ENCODE data around the gene TP53TG3B. TPM values are rescaled to one million over a fixed set of nuclear protein-coding genes. Genes with fewer than 3 reads are reported as not detected.
"Not testable (repeated sequence)": the region's sequence is repeated elsewhere in the genome, so short reads cannot be mapped to it uniquely, and the experiment has no call there.

The TP53TG3B gene
- total RNA-seq (not detected in 2 replicates), polyA plus RNA-seq (not detected in 2 replicates)

GRCh38 chr16:33360541-33360940, at the start of gene TP53TG3B:
Gene TP53TG3B, plus strand, starts transcription at chr16:33360841. Its CDS starts 68 bp downstream, at chr16:33360909.
- H2AFZ ChIP-seq; H3K9me3 ChIP-seq (ENCODE audit: low read depth); H3K4me2 ChIP-seq; H3K27me3 ChIP-seq; H4K20me1 ChIP-seq (ENCODE audit: insufficient read depth, poor library complexity, severe bottlenecking); H3K4me1 ChIP-seq (ENCODE audit: insufficient read depth); H3K36me3 ChIP-seq (replicated peaks; ENCODE audit: insufficient read depth, low read depth); H3K4me3 ChIP-seq; H3K9me2 ChIP-seq (replicated peaks; ENCODE audit: insufficient read depth); DNase-seq (ENCODE audit: low spot score); H3K79me2 ChIP-seq; H3K27ac ChIP-seq: not testable (repeated sequence)
- WGBS (ENCODE audit: low lambda C conversion rate, missing lambda C conversion rate) = no CpG with 5 or more reads among the region's 25 CpGs

DNA sequence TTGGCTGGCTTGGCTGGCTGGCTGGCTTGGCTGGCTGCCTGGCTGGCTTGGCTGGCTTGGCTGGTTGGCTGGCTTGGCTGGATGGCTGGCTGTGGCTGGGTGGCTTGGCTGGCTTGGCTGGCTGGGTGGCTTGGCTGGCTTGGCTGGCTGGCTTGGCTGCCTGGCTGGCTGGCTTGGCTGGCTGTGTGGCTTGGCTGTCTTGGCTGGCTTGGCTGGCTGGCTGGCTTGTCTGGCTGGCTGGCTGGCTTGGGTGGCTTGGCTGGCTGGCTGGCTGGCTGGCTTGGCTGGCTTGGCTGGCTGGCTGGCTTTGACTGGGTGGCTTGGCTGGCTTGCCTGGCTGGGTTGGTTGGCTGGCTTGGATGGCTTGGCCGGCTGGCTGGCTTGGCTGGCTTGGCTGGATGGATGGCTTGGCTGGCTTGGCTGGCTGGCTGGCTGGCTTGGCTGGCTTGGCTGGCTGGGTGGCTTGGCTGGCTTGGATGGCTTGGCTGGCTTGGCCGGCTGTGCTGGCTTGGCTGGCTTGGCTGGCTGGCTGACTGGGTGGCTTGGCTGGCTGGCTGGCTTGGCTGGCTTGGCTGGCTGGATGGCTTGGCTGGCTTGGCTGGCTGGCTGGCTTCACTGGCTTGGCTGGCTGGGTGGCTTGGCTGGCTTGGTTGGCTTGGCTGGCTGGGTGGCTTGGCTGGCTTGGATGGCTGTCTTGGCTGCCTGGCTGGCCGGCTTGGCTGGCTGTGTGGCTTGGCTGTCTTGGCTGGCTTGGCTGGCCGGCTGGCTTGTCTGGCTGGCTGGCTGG, 24.2 kb upstream of the TP53TG3B start:
- H4K20me1 ChIP-seq (ENCODE audit: insufficient read depth, poor library complexity, severe bottlenecking); H2AFZ ChIP-seq; H3K4me2 ChIP-seq; H3K27ac ChIP-seq; H3K9me3 ChIP-seq (ENCODE audit: low read depth); H3K4me3 ChIP-seq; DNase-seq (ENCODE audit: low spot score); H3K4me1 ChIP-seq (ENCODE audit: insufficient read depth); H3K9me2 ChIP-seq (replicated peaks; ENCODE audit: insufficient read depth); H3K79me2 ChIP-seq; H3K27me3 ChIP-seq; H3K36me3 ChIP-seq (replicated peaks; ENCODE audit: insufficient read depth, low read depth): not testable (repeated sequence)
- 73% methylated on average over 4 of the region's 4 CpGs for WGBS (ENCODE audit: low lambda C conversion rate, missing lambda C conversion rate)

DNA sequence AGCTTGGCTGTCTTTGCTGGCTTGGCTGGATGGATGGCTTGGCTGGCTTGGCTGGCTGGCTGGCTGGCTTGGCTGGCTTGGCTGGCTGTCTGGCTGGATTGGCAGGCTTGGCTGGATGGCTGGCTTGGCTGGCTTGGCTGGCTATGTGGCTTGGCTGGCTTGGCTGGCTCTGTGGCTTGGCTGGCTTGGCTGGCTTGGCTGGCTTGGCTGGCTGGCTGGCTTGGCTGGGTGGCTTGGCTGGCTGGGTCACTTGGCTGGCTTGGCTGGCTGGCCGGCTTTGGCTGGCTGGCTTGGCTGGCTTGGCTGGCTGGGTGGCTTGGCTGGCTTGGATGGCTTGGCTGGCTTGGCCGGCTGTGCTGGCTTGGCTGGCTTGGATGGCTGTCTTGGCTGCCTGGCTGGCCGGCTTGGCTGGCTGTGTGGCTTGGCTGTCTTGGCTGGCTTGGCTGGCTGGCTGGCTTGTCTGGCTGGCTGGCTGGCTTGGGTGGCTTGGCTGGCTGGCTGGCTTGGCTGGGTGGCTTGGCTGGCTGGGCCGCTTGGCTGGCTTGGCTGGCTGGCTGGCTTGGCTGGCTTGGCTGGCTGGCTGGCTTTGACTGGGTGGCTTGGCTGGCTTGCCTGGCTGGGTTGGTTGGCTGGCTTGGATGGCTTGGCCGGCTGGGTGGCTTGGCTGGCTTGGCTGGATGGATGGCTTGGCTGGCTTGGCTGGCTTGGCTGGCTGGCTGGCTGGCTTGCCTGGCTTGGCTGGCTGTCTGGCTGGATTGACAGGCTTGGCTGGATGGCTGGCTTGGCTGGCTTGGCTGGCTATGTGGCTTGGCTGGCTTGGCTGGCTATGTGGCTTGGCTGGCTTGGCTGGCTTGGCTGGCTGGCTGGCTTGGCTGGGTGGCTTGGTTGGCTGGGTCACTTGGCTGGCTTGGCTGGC, 22.8 kb upstream of the TP53TG3B start:
- 68% methylated on average over 5 of the region's 5 CpGs for WGBS (ENCODE audit: low lambda C conversion rate, missing lambda C conversion rate)
- not testable (repeated sequence) for H3K4me3 ChIP-seq; H3K9me3 ChIP-seq (ENCODE audit: low read depth); H3K79me2 ChIP-seq; H3K27me3 ChIP-seq; H3K27ac ChIP-seq; H3K4me1 ChIP-seq (ENCODE audit: insufficient read depth); H3K9me2 ChIP-seq (replicated peaks; ENCODE audit: insufficient read depth); H3K4me2 ChIP-seq; H3K36me3 ChIP-seq (replicated peaks; ENCODE audit: insufficient read depth, low read depth); DNase-seq (ENCODE audit: low spot score); H2AFZ ChIP-seq; H4K20me1 ChIP-seq (ENCODE audit: insufficient read depth, poor library complexity, severe bottlenecking)

- not testable (repeated sequence) for H3K27me3 ChIP-seq; H2AFZ ChIP-seq; H3K9me2 ChIP-seq (replicated peaks; ENCODE audit: insufficient read depth); H3K79me2 ChIP-seq; H3K9me3 ChIP-seq (ENCODE audit: low read depth); H4K20me1 ChIP-seq (ENCODE audit: insufficient read depth, poor library complexity, severe bottlenecking); H3K4me3 ChIP-seq; H3K36me3 ChIP-seq (replicated peaks; ENCODE audit: insufficient read depth, low read depth); H3K27ac ChIP-seq; H3K4me1 ChIP-seq (ENCODE audit: insufficient read depth); DNase-seq (ENCODE audit: low spot score); H3K4me2 ChIP-seq
- 76% methylated on average over 2 of the region's 2 CpGs for WGBS (ENCODE audit: low lambda C conversion rate, missing lambda C conversion rate)
These were observed 22.1 kb upstream of the TP53TG3B start for GRCh38 chr16:33338543-33338951.

DNA sequence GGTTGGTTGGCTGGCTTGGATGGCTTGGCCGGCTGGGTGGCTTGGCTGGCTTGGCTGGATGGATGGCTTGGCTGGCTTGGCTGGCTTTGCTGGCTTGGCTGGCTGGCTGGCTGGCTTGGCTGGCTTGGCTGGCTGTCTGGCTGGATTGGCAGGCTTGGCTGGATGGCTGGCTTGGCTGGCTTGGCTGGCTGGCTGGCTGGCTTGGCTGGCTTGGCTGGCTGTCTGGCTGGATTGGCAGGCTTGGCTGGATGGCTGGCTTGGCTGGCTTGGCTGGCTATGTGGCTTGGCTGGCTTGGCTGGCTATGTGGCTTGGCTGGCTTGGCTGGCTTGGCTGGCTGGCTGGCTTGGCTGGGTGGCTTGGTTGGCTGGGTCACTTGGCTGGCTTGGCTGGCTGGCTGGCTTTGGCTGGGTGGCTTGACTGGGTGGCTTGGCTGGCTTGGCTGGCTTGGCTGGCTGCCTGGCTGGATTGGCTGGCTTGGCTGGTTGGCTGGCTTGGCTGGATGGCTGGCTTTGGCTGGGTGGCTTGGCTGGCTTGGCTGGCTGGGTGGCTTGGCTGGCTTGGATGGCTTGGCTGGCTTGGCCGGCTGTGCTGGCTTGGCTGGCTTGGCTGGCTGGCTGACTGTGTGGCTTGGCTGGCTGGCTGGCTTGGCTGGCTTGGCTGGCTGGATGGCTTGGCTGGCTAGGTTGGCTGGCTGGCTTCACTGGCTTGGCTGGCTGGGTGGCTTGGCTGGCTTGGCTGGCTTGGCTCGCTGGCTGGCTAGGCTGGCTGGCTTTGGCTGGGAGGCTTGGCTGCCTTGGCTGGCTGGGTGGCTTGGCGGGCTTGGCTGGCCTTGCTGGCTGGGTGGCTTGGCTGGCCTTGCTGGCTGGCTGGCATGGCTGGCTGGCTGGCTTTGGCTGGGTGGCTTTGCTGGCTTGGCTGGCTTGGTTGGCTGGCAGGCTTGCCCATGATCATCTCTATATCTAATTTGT, 21.3 kb upstream of the TP53TG3B start:
- H3K36me3 ChIP-seq (replicated peaks; ENCODE audit: insufficient read depth, low read depth); H3K4me3 ChIP-seq; H3K79me2 ChIP-seq; H3K4me2 ChIP-seq; H3K27ac ChIP-seq; H2AFZ ChIP-seq; H4K20me1 ChIP-seq (ENCODE audit: insufficient read depth, poor library complexity, severe bottlenecking); H3K27me3 ChIP-seq; H3K4me1 ChIP-seq (ENCODE audit: insufficient read depth); H3K9me2 ChIP-seq (replicated peaks; ENCODE audit: insufficient read depth); H3K9me3 ChIP-seq (ENCODE audit: low read depth): not testable (repeated sequence)
- WGBS (ENCODE audit: low lambda C conversion rate, missing lambda C conversion rate) = 82% methylated on average over 4 of the region's 4 CpGs
- DNase-seq (ENCODE audit: low spot score) = peak; percentile 58

Small RNA genes lying within 50 kb of the gene (small RNA-seq; reads per million reads assigned to genes)
- gene AC141257.3 (not detected), gene AC141257.4 (not detected)

Other genes starting within 250 kb of the TP53TG3B start
- gene TP53TG3C, start 166.6 kb upstream of the TP53TG3B start, total RNA-seq = not detected in 2 replicates
- gene TP53TG3C, start 166.6 kb upstream of the TP53TG3B start, polyA plus RNA-seq = not detected in 2 replicates
- not detected in 2 replicates for gene TP53TG3E, start 56.5 kb upstream of the TP53TG3B start, total RNA-seq
- not detected in 2 replicates for gene TP53TG3E, start 56.5 kb upstream of the TP53TG3B start, polyA plus RNA-seq
- gene TP53TG3F, start 98.8 kb downstream of the TP53TG3B start, total RNA-seq = not detected in 2 replicates
- gene TP53TG3F, start 98.8 kb downstream of the TP53TG3B start, polyA plus RNA-seq = not detected in 2 replicates